GM21381 (cell line): ENCODE measurements around the gene AKT2.
"Not testable (repeated sequence)": the region's sequence is repeated elsewhere in the genome, so short reads cannot be mapped to it uniquely, and the experiment has no call there.

ENCODE experiments used
- ATAC-seq: cut with Tn5 transposase; IDR thresholded peaks from one replicate; pipeline ENCODE4 v1.9.1; 2021; ENCODE audit warnings: mild to moderate bottlenecking, moderate library complexity; ENCODE audit not compliant: unreplicated experiment

Gene AKT2

DNA sequence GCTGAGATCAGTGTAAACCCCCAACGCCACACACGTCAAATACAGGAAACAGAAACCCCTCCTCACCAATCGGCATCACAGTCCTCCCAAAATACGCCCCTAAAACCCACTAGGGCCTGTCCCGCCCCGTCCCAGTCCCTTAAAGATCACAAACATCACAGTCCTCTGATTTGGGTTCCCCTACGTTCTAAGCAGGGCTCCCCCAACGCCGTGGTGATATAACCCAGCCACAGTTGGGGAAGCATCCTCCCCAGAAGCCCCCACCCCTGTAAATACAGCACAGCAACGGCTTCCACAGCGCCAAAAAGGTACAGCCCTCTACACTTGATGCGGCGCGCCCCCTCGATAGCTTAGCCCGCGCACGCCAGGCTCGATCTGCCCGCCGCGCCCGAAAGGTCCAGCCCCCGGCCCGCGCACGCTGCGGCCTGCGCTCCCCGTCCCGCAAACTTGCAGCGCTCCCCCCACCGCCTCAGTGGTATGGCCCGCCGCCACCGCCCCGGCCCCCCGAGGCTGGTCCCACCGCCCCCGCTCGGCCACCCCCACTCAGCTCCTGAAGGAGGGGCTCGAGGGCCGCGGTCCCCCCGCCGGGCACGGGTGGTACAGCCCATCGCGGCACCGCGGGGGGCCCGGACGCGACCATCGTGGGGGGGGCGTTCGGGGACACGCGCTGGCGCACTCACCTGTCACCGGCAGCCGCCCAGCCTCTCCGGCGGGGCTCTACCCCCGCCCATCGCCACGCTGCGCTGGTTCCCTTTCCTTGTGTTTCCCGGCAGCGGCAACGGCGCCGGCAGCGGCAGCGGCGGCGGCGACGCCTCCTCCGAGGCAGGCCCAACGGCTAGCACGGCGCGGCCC is at the start of gene AKT2:
TSS of gene AKT2 (minus strand) at position 845 of the 852 bp plus-strand sequence. CDS start 20,078 bp downstream, outside the sequence.
- ATAC-seq = peak; percentile 27

DNA sequence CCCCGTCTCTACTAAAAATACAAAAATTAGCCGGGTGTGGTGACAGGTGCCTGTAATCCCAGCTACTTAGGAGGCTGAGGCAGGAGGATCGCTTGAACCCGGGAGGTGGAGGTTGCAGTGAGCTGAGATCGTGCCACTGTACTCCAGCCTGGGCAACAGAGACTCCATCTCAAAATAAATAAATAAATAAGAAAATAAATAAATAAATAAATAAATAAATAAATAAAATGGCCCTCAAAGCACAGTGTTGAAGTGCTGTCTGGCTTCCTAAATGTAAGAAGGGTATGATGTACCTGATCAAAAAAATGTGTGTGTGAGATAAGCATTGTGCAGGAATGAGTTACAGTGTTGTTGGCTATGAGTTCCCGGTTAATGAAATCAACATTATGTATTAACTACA is 47.9 kb upstream of the AKT2 start:
- ATAC-seq = not testable (repeated sequence)

DNA sequence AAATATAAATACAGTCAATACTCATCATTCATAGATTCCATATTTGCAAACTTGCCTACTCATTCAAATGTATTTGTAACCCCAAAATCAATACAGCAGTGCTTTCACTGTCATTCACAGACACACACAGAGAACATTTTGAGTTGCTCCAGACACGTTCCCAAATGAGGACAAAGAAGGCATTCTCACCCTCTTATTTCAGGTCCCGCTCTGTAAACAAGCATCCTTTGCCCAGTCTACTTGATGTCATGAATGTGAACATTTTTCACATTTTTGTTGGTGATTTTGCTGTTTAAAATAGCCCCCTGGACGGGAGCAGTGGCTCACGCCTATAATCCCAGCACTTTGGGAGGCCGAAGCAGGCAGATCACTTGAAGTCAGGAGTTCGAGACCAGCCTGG is 47.5 kb upstream of the AKT2 start:
- no peak for ATAC-seq

DNA sequence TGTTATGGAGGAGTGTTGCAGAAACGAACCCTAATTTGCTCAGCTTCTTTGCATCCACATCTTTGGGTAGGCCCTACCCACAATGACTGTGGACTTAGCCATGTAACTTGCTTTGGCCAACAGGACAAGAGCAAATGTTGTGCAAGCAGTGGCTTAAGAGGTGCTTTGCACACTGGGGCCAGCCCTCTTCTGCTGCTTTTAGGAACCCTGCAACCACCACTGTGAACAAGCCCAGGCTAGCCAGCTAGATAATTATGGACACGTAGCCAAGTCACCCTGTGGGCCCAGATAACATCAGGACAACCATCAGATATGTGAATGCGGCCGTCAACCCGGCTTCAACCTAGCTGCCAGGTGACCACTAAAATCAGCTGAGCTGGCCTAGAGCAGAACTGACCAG is 45.9 kb upstream of the AKT2 start:
- no peak for ATAC-seq

DNA sequence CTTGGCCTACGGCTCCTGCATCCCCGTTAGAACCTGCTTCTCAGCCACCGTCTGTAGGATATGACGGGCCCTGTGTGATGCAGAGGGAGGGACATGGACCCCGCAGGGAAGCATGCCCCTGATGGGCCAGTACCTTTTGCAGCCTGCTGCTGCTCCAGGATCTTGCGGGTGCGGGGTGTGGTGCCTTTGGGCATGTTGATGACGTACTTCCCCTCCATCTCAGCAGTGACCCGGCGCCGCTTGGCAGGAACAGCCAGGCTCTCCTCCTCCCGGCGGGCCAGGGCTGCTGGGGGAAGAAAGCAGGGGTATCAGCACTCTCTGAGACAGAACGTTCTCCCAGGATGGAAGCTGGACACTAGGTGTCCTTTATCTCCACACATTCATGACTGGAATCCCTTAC is 41.1 kb upstream of the AKT2 start:
- no peak for ATAC-seq

DNA sequence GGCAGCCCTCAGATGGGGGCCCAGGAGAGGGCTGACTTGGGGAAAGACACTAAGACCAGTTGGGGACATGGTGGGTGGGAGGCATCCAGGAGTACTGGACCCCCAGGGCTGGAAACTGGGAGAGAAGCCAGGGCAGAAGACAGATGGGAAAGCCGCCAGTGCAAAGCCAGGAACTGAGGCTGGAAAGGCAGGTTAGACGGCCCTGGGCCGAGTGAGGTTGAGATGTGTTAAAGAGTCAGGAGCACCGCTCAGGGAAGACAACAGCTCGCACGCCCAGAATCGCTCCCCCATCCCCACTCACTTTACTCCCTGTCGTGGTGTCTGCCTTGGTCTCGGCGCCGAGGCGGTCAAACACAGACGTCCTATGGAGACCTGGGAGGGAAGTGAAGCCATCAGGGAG is 38.6 kb upstream of the AKT2 start:
- no peak for ATAC-seq

DNA sequence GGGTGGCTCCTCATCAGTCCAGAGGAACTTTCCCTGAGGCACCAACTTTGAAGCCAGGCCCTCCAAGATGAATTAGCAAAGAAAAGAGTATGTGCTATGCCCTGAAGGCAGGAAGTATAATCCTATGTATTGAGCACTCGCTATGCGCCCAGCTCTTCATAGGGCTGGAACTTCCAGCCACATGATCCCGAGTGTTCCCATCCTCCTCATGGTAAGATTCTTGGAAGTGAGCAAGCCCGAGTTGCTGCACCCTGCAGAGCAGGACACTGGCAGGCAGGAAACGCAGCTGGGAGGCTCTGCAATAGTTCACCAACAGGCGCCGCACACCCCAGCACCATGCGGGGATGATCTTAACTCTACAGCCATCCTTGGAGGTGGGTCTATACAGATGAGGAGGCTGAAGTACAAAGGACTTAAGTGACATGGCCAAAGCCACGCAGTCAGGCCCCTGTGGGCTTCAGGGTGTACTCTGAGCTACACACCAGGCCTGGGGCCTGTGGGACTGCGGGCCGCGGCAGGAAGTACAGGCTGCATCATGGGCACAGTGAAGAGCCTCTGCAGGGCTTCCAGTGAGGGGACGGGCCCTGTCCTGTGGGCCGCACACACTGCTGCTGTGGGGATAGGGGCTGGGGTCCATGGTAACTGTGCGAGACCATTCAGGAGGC is 37.9 kb upstream of the AKT2 start:
- no peak for ATAC-seq

DNA sequence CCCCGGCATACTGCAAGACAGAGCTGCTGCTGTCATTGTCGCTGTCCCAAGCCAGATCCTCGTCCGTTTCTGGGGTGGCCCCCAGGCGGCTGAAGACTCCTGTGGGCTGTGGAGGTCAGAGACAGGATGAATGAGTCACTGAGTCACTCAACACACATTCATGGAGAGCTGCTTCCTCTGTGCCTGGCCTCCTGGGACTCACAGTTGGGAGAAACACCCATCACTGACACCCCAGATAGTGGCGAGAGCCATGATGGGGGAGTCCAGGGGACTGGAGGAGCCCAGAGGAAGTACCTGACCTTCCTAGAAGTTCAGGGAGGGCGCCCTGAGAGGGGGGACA is 37.1 kb upstream of the AKT2 start:
- ATAC-seq = no peak

DNA sequence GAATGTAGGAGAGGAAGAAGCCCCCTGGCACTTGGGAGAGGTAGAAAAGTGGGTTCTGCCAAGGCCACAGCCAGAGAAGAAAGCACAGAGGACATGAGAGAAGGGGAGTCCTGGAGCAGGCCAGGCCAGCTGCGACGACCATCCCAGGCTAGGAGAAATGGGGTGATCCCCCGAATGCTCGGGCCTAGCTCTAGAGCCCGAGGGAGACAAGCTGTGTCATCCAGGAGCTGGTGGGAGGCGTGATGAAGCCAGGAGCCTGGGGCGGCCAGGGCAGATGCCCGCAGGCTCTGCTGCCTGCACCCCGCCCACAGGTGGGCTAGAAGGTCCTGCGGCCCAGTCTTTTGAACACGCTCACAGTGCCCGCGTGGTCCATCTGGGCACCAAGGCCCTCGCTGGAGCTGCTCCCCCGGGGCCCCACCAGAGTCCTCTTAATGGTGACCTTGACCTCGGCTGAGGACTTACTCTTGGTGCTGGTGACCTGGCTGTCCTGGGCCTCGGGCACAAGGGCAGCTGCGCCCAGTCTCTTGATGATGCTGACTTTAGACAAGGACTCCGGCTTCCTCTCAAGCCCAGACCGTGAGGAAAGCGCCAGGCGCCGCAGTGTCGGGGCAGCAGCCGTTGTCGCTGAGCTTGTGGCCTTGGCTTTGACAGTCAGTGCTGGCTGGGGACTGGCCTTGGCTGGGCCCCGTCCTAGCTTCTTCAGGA is 36.6 kb upstream of the AKT2 start:
- no peak for ATAC-seq

DNA sequence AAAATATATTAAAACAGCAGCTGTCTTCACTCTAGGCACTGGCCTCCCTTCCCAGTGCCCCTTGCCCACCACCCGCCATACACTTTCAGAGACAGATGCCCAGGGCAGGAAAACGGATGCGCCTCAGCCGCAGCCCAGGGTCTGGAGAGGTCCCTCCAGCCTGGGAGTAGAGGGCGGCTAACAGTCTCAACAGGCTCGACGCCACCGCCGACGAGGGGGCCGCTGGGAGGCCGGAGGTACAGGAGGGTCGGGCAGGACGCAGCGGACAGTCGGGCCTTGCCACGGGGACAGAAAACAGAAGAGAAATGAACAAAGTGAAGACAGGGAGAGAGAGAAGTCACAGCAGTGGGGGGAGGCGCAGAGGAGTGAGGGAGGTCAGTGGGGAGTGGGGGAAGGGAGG is 35.9 kb upstream of the AKT2 start:
- no peak for ATAC-seq

DNA sequence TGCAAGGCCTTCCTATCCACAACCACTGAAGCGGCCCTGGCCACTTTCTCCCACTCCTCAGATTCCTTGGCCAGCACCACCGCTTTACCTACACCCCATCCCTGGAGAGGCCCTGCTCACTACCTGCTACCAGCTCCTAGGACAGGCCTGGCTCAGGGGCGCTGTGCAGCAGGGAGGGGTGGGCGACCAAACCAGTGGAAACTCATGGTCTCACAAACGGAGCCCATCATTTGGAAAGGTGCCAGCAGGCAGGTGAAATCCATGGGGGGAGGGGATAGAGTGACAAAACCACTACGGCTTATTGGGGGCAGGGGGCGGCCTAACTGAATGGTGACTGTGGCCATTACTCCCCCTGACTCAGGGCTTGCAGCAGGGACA is 35.4 kb upstream of the AKT2 start:
- no peak for ATAC-seq

DNA sequence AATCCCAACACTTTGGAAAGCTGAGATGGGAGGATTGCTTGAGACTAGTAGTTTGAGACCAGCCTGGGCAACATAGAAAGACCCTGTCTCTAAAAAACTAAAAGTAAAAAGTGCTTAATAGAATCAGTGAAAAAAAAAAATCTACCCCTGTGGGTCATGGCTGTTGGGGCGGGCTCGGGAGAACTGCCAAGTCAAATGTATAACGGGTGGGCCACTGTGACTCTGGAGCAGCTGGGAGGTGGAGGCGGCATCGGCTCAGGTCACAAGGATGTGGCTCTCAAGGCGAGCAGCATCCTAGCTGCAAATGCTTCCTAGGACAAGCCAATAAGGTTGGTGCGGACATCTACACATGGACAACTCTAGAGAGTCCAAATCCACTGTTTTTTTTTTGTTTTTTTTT is 32.2 kb upstream of the AKT2 start:
- no peak for ATAC-seq

DNA sequence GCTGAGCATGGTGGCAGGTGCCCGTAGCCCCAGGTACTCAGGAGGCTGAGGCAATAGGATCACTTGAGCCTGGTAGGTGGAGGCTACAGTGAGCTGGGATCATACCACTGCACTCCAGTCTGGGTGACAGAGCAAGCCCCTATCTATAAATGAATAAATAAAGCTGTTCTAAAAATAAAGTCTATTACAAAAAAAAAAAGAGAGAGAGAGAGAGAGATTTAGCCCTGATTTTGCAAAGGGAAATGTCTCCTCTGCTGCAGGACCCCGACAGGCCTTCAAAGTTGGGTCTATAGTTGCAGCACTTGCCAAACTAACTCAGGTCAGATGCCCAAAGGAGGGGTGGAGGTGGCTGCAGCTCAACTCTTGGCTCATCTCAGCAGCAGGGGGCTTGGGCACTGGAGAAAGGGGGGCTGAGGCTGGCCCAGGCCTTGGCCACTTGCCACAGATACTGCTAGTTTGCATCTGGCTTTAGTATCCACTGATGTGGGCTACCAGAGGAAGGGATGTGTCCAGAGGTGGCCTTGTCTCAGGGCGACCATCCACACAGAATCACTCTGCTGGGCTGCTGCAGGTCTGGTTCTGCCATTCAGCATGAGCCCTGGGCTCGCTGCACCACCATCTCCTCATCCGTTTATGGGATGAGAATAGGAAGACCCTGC is 30.8 kb upstream of the AKT2 start:
- ATAC-seq = no peak

DNA sequence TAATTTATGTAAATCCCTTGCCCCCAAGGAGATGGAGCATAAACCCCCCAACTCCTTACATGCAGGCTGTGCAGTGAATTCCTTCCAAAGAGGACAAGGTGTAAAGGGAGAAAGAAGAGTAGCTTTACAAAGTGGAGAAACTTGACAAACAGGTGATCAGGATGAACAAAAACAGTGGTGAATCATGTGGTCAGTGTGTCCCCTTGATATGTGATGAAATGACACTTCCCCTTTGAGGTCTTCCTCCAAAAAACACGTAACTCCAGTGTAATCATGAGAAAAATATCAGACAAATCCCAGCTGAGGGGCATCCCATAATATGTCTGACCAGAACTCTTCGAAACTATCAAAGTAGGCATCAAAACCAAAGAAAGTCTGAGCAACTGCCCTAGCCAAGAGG is 29.5 kb upstream of the AKT2 start:
- ATAC-seq = no peak

DNA sequence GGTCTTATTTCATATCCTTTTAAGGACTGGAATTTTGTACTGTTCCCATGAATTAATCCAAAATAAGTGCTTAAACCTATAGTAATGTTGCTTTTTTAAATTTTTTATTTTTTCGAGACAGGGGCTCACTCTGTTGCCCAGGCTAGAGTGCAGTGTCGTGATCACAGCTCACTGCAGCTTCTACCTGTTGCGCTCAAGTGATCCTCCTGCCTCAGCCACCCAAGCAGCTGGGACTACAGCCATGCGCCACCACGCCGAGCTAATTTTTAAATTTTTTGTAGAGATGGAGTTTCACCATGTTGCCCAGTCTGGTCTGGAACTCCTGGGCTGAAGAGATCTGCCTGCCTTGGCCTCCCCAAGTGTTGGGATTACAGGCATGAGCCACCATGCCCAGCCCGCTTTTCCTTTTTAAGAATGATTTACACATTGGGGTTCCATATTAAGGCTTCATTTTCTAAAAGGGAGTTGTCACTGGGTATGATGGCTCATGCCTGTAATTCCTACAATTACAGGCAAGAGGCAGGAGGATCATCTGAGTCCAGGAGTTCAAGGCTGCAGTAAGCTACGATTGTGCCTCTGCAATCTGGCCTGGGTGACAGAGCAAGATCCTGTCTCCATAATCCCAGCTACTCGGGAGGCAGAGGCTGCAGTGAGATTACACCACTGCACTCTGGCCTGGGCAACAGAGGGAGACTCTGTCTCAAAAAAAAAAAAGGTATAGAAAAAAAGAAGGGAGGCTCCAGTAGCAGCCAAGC is 28.3 kb upstream of the AKT2 start:
- no peak for ATAC-seq

DNA sequence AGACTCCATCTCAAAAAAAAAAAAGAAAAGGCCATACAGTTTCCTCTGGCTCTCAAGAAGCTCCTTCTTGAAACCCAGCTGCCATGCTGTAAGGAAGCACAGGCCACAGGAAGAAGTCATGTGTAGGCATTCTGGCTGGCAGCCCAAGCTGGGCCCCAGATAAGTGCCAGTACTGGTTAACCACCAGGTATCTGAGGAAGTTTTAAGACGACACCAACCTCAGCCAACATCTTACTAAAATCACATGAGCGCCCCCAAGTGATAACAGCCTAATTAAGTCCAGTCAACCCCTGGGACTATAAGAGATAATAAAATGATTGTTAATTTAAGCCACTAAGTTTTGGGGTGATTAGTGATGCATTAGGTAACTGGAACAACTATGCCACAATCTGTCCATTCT is 27.4 kb upstream of the AKT2 start:
- ATAC-seq = no peak

DNA sequence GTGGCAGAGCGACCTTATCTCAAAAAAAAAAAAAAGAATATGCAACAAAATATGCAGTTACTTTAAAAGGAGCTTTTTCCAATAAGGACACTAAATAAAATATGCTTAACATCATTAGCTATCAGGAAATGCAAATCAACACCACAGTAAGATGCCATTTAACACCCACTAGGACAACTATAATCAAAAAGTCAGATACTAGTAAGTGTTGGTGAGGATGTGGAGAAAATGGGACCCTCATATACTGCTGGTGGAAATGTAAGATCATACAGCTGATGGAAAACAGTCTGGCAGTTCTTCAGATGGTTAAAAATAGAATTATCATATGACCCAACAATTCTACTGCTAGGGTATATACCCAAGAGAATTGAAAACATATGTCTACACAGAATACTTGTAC is 24.5 kb upstream of the AKT2 start:
- ATAC-seq = no peak

DNA sequence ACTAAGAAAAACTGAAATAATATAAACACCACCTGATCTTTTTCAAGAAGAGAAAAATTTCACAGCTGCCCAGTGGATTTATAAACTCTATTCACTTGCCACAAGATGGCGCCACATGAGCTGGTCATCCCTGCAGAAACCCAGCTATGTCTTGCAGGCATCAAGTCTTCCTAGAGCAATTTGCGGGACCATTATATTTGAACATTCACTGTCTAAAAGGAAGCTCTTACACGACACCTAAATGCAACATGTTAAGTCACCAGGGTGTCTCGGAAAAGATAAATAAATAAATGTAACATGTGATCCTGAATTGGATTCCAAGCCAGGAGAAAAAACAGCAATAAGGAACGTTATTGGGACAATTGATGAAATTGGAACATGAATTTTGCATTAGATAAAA is 20.3 kb upstream of the AKT2 start:
- no peak for ATAC-seq

DNA sequence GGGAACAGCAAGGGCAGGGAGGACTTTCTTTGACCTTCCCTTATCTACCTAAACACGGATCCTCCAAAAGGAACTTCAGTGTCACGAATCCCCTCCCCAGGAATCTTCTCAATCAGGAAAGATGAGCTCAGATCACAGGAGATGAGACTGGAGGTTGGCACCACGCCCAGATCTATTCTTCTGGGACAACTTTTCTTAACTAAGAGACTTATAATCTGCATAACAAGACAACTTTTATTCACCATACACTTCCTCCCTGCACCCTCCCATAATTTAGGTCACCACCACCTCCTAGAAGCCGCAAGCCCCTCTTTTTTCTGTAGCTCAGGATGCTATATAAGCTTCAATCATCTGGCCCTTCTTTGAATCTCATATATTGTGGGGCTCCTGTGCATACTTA is 19.2 kb upstream of the AKT2 start:
- ATAC-seq = no peak

DNA sequence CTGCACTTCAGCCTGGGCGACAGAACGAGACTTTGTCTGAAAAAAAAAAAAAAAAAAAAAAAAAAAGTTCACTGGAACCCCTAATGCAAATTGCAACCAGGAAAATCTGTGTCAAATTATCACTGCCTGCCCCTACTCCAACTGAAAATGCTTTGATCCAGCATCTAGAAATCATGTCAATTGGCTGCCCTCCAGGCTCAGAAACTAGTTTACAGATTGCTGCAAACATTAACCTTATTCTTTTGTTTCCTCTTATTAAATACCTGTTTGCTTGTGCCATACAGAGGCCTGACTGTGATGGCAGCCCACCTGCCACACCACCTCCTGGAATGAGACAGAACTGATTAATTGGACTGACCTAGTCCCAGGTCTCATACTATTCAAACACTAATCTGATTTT is 18.6 kb upstream of the AKT2 start:
- no peak for ATAC-seq
